ENCODE data around the gene TRAPPC11. TPM values are rescaled to one million over a fixed set of nuclear protein-coding genes. Genes with fewer than 3 reads are reported as not detected.

Gene TRAPPC11
- total RNA-seq, 2 experiments from 2014 or later = 27.8 to 35.7 TPM

DNA sequence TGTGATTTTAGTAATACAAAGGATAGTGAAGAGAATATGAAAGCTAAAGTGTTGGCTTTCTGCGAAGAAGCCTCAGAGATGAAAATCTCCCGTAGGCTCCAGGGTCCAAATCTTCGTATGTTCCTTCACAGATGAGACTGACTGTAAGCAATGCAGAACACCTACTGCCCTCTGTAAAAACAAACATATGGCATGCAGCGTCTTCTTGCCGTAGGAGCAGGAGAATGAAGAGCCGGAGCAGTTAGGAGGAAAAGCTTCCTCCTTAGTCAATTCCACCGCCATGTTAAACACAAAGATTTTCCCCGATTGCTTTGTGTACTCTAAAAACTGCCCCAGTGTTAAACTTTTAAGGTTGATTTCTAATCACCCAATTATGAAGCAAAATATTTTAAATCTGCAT lies 22.6 kb upstream of the TRAPPC11 start:
- Histone ChIP-seq H3K9me3 (ENCODE audit: low read length) (no peaks in the 10 kb centered on the region), H3K79me2 (ENCODE audit: insufficient read depth, low read depth, low read length) (no peaks in the 10 kb centered on the region), H4K20me1 (ENCODE audit: insufficient read depth, low read length) (no peaks in the 10 kb centered on the region), H3K4me3 (ENCODE audit: low read depth, low read length, poor library complexity, severe bottlenecking) (no peak overlapping the region), H3K36me3 (ENCODE audit: insufficient read depth, low read length) (peaks cover 3% of the 10 kb centered on the region), H2AFZ (ENCODE audit: low read length) (no peak overlapping the region), H3K4me1 (ENCODE audit: insufficient read depth, low read length, poor library complexity, severe bottlenecking) (no peaks in the 10 kb centered on the region), H3K27ac (ENCODE audit: low read depth, low read length, poor library complexity, severe bottlenecking) (no peak overlapping the region), H3K4me2 (ENCODE audit: low read length) (no peak overlapping the region), H3K9me2 (ENCODE audit: insufficient read depth, low read length) (no peaks in the 10 kb centered on the region)
- DNase-seq (ENCODE audit: low spot score) = no peak
- CTCF ChIA-PET (ENCODE audit: unreplicated experiment) = no interaction called here
- BruUV-seq (replicated peaks) = no TSS peak
- intact Hi-C loops (cut with micrococcal nuclease; ENCODE audit: unreplicated experiment) = no loop called here
- POLR2A ChIA-PET = interaction anchor here (1.5 kb wide), 1 partner anchor 11 kb away, joined by 6 read pairs; no protein-coding TSS in a partner anchor
- no peak for TF ChIP-seq EZH2phosphoT487 (IDR thresholded peaks at IDR 0.05; ENCODE audit: borderline replicate concordance, low read depth, low read length)
- TF ChIP-seq, protein P1, sequence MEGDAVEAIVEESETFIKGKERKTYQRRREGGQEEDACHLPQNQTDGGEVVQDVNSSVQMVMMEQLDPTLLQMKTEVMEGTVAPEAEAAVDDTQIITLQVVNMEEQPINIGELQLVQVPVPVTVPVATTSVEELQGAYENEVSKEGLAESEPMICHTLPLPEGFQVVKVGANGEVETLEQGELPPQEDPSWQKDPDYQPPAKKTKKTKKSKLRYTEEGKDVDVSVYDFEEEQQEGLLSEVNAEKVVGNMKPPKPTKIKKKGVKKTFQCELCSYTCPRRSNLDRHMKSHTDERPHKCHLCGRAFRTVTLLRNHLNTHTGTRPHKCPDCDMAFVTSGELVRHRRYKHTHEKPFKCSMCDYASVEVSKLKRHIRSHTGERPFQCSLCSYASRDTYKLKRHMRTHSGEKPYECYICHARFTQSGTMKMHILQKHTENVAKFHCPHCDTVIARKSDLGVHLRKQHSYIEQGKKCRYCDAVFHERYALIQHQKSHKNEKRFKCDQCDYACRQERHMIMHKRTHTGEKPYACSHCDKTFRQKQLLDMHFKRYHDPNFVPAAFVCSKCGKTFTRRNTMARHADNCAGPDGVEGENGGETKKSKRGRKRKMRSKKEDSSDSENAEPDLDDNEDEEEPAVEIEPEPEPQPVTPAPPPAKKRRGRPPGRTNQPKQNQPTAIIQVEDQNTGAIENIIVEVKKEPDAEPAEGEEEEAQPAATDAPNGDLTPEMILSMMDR (conservative IDR thresholded peaks at IDR 0.05; ENCODE audit: low read length) = no peak

DNA sequence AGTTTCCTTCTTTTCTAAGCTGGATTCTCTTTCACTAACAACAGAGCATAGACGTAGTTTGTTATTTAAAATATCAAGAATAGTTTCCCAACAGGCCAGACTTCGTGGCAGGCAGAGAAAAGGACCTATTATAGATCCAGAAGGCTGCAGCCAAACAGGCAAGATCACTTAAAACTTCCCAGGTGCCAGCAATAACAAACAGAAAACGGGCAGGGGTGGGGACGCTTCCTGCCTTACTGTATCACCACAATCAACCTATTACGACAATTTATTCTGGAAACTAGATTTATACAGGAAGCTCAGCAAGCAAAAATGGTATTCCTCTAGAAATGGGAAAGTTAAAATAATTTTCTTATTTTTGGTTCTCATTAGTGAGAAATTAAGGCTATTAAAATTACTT lies 22.2 kb upstream of the TRAPPC11 start:
- H2AFZ ChIP-seq (ENCODE audit: low read length) = no peak overlapping the region
- TF ChIP-seq, protein P1 (conservative IDR thresholded peaks at IDR 0.05; ENCODE audit: low read length) = no peak
- no peak for TF ChIP-seq EZH2phosphoT487 (IDR thresholded peaks at IDR 0.05; ENCODE audit: borderline replicate concordance, low read depth, low read length)
- no peaks in the 10 kb centered on the region for H3K4me1 ChIP-seq (ENCODE audit: insufficient read depth, low read length, poor library complexity, severe bottlenecking)
- no peak overlapping the region for H3K27ac ChIP-seq (ENCODE audit: low read depth, low read length, poor library complexity, severe bottlenecking)
- H3K79me2 ChIP-seq (ENCODE audit: insufficient read depth, low read depth, low read length) = no peaks in the 10 kb centered on the region
- ChIA-PET POLR2A (interaction anchor here (1.5 kb wide), 1 partner anchor 11 kb away, joined by 6 read pairs; no protein-coding TSS in a partner anchor), CTCF (ENCODE audit: unreplicated experiment) (no interaction called here)
- no peak overlapping the region for H3K4me2 ChIP-seq (ENCODE audit: low read length)
- no peak for DNase-seq (ENCODE audit: low spot score)
- H4K20me1 ChIP-seq (ENCODE audit: insufficient read depth, low read length) = no peaks in the 10 kb centered on the region
- no peaks in the 10 kb centered on the region for H3K9me3 ChIP-seq (ENCODE audit: low read length)
- no TSS peak for BruUV-seq (replicated peaks)
- peaks cover 5% of the 10 kb centered on the region for H3K36me3 ChIP-seq (ENCODE audit: insufficient read depth, low read length)
- H3K4me3 ChIP-seq (ENCODE audit: low read depth, low read length, poor library complexity, severe bottlenecking) = no peak overlapping the region
- intact Hi-C loops (cut with micrococcal nuclease; ENCODE audit: unreplicated experiment) = no loop called here
- no peaks in the 10 kb centered on the region for H3K9me2 ChIP-seq (ENCODE audit: insufficient read depth, low read length)

DNA sequence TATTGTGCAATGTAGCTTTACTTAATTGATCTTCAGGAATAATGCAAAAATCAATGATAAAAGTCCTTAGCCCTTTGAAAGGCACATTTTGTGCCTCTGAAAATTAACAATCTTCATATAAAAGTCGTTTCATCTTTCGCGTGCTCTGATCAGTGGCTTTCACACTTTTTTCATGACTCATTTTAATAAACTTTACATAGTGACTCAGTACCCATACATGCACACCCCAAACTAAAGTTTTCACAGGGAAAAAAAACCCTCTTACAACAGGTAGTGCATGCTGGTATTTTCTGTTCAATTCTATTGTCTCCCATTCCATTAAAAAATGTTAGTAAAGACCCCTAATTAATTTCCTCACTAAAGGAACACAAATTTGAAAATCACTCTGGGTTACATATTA lies 21.6 kb upstream of the TRAPPC11 start:
- CTCF ChIA-PET (ENCODE audit: unreplicated experiment) = no interaction called here
- no TSS peak for BruUV-seq (replicated peaks)
- Histone ChIP-seq H3K9me2 (ENCODE audit: insufficient read depth, low read length) (no peaks in the 10 kb centered on the region), H3K9me3 (ENCODE audit: low read length) (no peaks in the 10 kb centered on the region), H3K4me3 (ENCODE audit: low read depth, low read length, poor library complexity, severe bottlenecking) (no peak overlapping the region), H3K79me2 (ENCODE audit: insufficient read depth, low read depth, low read length) (no peaks in the 10 kb centered on the region), H3K4me1 (ENCODE audit: insufficient read depth, low read length, poor library complexity, severe bottlenecking) (no peaks in the 10 kb centered on the region), H3K36me3 (ENCODE audit: insufficient read depth, low read length) (peaks cover 7% of the 10 kb centered on the region), H4K20me1 (ENCODE audit: insufficient read depth, low read length) (no peaks in the 10 kb centered on the region), H3K27ac (ENCODE audit: low read depth, low read length, poor library complexity, severe bottlenecking) (no peak overlapping the region), H3K4me2 (ENCODE audit: low read length) (no peak overlapping the region), H2AFZ (ENCODE audit: low read length) (no peak overlapping the region)
- intact Hi-C loops (cut with micrococcal nuclease; ENCODE audit: unreplicated experiment) = no loop called here
- TF ChIP-seq, protein P1 (conservative IDR thresholded peaks at IDR 0.05; ENCODE audit: low read length) = no peak
- POLR2A ChIA-PET = interaction anchor here (1.5 kb wide), 1 partner anchor 10 kb away, joined by 6 read pairs; no protein-coding TSS in a partner anchor
- DNase-seq (ENCODE audit: low spot score) = no peak
